HG02884 (cell line): ENCODE measurements around the gene LIPT2.
"Not testable (repeated sequence)": the region's sequence is repeated elsewhere in the genome, so short reads cannot be mapped to it uniquely, and the experiment has no call there.

ENCODE experiments used
- ATAC-seq: cut with Tn5 transposase; IDR thresholded peaks from one replicate; pipeline ENCODE4 v1.9.1; 2021; ENCODE audit warnings: mild to moderate bottlenecking, moderate library complexity; ENCODE audit not compliant: unreplicated experiment

Gene LIPT2

DNA sequence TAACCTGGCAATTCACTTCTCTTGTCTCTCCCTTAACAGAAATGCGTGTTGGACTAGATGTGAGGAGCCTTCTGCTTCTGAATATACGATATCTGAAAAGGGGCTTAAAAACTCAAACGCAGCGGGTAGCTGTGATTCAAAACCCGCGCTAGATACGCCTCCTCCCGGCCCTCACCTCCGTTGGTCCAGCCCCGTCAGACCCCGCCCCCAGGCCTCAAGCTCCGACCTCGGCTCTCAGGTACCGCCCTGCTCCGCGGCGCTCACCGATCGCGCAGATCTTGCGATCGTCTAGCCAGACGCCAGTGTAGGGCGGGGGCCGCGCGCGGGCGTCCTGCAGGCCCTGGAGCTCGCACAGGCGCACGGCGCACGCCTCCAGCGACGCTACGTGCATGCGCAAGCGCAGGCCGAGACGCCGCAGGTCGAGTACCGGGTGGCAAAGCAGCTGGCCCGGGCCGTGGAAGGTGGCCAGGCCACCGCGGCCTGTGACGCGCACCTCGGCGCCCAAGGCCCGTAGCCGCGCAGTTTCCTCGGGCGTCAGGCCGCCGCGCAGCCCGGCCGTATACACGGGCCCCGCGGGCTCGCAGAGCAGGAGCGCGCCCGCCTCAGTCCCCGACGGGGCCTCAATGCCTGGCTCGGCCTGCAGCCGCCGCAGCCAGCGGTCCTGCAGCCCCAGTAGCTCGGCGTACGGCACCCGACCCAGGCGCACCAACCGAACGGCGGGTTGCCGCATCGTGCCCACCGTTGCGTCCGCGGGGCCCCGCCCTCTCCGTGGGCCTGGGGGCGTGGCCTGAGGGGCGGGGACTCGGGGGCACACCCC lies at the start of gene LIPT2:
Gene LIPT2, minus strand, starts transcription at position 751 of the 817 bp plus-strand sequence. Its CDS starts 21 bp downstream, at position 730.
- peak; percentile 95 for ATAC-seq

- ATAC-seq: no peak
Measured at GRCh38 chr11:74541466-74541865, 47.9 kb upstream of the LIPT2 start.

DNA sequence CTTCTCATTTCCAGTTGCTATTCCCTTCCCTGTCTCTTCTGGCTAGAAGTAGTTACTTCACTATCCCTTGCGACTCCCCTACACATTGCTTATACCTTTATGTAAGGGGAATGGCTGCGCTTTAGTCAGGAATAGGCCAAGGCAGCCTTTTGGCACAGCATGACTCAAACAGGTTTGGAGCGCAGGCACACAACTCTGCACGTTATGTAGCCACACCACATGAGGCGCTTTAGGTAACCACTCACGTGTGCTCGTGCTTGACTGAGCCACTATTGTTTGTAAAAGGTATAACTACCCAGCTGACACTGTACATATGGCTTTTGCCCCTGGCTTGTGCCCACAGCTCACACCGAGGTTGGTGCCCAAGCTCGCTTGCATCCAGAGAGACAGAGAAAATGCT lies 46.7 kb upstream of the LIPT2 start:
- ATAC-seq: no peak

GRCh38 chr11:74538680-74539079 lies 45.2 kb upstream of the LIPT2 start:
- ATAC-seq: no peak

- ATAC-seq: no peak
Measured at GRCh38 chr11:74535371-74536160, 42.0 kb upstream of the LIPT2 start.

DNA sequence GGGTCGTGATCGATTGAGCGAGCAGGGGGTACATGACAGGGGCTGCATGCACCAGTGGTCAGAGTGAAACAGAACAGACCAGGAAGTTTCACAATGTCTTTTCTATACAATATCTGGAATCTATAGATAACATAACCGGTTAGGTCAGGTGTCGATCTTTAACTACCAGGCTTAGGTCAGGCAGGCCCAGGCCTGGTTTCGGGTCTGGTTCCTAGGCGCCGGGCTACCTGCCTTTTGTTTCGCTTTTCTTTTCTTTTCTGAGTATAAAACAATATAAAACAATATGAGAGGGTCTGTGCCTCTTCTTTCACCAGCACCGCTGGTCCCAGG lies 41.4 kb upstream of the LIPT2 start:
- not testable (repeated sequence) for ATAC-seq

DNA sequence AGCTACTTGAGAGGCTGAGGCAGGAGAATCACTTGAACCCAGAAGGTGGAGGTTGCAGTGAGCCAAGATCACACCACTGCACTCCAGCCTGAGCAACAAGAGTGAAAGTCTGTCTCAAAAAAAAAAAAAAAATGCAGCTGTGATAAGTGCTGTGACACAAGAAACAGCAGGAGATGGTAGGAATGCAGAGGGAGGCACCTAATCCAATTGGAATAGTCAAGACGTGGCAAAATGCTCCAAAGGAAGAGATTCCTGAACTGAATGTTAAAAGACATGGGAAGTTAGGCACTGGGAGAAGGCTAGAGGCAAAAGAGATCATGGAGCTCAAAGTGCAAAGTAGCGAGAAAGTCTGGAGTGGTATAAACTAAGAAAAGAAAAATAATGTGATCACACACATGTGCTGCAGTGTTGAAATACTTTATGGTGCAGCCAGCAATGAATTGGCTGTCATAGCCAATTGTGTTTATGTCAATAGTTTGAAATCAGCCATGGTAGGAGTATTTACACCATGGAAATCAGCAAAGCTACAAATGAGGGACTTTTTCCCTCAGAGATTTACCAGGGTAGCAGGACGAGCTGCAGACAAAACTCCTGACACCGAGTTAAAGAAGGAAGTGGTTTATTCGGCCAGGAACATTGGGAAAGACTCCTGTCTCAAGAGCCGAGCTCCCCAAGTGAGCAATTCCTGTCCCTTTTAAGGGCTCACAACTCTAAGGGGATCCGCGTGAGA lies 40.9 kb upstream of the LIPT2 start:
- ATAC-seq: no peak

- ATAC-seq: no peak
Measured at GRCh38 chr11:74533421-74533820, 39.9 kb upstream of the LIPT2 start.

DNA sequence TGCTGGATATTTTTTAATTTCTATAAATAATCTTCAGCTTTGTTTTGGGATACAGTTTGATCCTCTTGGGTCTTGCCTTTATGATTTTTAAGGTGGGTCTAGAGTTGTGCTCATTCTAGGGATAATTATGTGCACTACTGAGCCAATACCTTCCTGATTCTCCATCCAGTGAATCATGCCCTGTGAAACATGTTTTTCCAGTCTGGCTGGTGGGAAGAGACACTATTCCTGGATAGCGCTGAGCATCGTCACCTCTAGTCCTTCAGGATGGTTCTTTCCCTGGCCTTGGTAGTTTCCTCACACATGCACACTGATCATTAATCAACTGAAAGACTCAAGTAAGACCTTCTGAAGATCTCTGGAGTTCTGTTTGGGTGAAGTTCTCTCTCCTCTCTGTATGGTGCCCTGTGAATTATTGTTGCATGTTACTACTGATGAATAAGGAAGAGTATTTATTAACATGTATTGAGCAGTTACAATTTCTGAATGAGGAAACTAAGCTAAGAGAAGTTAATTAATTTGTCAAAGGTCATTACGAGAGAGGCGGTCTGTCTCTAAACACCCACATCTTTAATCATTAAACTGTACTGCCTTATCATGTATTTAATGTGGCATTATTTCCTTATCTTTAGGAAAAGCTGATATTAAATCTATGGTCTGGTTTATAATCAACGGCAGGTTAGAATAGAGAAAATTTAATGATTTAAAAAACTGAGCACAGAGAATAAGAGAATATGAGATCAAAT lies 39.1 kb upstream of the LIPT2 start:
- no peak for ATAC-seq

GRCh38 chr11:74524978-74525377 lies 31.5 kb upstream of the LIPT2 start:
- ATAC-seq: no peak

GRCh38 chr11:74524501-74524900 lies 31.0 kb upstream of the LIPT2 start:
- no peak for ATAC-seq

DNA sequence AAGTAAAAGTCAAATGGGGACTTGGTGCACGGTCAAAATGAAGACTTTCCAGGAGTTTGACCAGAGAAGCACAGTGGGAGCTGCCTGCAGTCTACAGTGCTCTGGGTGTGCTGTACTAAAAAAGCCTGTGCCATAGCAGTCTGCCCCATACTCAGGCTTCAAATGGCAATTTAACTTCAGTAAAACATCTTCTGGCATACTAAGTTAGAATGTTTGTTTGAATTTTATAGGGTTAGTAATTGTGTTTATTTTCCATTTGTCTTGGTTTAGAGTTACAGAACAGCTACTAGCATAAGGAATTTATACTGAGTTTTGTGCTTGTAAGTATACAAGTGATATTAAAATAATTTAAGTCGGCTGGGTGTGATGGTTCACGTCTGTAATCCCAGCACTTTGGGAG lies 29.3 kb upstream of the LIPT2 start:
- no peak for ATAC-seq

GRCh38 chr11:74521666-74522252 lies 28.2 kb upstream of the LIPT2 start:
- no peak for ATAC-seq

- no peak for ATAC-seq
Measured at GRCh38 chr11:74520927-74521665, 27.6 kb upstream of the LIPT2 start.

DNA sequence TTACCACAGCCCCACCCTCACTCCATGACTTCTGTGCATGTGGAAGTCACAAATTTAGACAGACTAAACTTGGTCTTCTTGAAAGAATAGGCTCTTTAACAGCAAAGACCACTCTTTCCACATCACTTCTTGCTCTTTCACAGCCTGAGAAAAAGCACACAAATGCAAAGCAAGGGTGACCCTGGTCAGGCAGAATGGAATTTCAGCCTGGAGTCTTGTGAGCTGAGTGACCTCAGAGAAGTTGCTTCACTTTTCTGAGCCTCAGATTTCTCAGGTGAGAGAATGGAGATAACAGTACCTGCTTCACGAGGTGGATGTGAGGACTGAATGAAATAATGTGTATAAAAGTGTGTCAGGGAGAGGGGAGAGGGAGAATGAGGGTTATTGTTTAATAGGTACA lies 26.8 kb upstream of the LIPT2 start:
- no peak for ATAC-seq

DNA sequence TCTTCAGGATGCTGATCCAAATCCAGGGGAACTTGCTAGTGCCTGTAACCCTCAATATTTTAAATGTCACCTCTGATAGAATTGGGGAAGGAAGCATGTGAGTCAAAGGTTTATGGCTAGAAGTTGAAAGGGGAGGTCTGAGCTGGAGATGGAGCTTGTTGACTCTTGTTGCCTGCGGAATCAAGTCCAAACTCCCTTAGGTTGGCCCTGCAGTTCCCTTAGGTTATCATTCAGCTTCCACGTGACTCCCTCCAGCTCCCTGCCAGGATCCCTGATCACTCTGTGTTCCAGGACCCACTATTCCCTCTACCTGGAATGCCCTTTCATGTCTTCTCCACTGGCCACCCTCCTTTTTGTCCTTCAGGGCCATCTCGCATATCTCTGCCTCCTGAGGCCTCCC lies 26.2 kb upstream of the LIPT2 start:
- ATAC-seq: no peak

GRCh38 chr11:74517592-74517991 lies 24.1 kb upstream of the LIPT2 start:
- not testable (repeated sequence) for ATAC-seq

- no peak for ATAC-seq
Measured at GRCh38 chr11:74507582-74507981, 14.1 kb upstream of the LIPT2 start.

GRCh38 chr11:74506823-74507222 lies 13.3 kb upstream of the LIPT2 start:
- no peak for ATAC-seq

DNA sequence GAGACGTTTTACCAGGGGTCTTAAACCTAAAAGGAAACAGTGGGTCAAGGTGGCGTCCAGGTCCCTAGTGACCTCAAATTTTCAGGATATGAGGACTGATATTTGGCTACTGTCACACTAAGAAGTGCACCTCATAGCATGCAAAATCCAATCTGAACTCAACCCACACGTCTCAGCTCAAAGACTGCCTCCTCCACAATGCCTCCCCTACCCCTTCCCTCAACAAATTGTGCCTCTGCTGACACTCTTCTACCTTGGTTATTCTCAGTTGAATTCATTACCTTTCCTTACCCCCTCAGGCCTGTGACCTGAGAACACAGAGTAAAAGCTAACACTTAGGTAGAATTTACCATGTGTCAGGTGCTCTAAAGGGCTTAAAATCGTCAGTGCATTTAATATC lies 12.4 kb upstream of the LIPT2 start:
- no peak for ATAC-seq
